ENCODE measurements around the gene DDI2. TPM values are rescaled to one million over a fixed set of nuclear protein-coding genes. Genes with fewer than 3 reads are reported as not detected.

Gene DDI2
- total RNA-seq = 58.7 TPM

DNA sequence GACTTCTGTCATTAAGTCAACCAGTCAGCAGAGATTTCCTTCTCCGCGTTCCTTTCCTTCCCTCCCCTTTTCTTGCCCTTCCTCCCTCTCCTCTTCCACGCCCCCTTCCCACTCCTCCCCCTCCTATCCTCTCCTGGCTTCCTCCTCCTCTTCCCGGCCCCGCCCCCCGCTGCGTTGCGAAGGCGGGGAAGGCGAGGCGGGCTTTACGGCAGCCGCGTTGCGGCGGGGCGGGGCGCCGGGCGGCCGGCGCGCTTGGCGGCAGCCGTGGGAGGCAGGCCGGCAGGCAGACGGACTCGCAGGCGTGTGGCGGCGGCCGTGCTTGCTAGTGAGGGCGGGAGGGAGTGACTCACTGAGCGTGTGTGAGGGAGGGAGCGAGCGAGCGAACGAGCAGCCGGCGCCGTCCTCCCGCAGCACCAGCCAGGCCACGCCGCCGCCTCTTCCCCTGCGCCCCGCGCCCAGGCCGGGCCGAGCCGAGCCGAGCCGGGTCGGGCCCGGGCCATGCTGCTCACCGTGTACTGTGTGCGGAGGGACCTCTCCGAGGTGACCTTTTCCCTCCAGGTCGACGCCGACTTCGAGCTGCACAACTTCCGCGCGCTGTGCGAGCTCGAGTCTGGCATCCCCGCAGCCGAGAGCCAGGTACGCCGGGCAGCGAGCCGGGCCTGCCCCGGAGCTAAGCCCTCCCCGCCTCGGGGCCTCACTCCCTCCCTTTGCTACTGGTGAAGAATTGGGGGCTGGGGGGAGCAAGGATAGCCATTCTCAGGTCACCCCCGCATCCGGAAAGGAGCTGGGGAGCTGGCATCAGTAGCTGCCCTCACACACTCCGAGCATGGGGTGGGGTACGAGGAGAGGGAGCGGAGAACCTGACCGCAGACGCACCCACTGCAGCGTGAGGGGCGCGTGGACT, at the start of gene DDI2:
Gene DDI2, plus strand, starts transcription at position 286 of the 904 bp plus-strand sequence. Its CDS starts 213 bp downstream, at position 499.

DNA sequence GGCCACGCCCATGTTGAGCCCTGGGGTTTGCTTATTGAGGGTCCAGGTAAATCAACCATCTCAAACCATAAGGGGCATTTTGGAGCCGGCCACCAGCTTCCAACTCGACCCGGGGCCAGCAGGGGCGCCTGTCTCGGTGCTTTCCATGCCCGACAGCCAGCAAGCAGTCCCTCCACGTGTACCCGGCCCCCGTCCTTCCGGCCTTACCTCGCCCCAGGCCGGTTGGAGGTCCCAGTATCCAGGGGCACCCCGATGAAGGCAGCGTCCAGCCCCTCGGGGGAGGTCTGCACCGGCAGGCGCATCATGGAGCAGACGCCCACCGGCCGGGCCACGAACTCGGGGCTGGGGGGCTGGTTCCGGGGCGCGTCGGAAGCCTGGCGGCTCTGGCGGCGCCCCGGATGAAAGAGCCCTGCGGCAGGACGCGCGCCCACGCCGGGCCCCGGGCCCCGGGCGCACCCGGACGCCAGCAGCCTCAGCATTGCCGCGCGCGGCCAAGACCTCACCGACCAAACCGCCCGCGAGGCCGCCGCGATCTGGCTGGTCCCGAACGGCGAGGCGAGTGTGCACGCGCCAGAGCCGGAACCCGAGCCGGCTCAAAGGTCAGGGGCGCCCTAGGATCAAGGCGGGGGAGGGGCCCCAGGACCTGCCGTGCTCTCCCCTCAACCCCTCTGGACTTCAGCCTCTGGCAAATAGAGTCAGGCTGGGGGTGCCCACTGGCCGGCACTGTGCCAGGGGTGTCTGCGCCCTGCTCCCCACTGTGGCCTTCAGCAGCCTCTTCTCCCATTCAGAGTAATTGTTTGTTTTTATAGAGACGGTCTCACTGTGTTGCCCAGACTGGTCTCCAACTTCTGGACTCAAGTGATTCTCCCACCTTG, 32.5 kb upstream of the DDI2 start, which contains the start of gene AGMAT:
Gene AGMAT, minus strand, starts transcription at position 563 of the 875 bp plus-strand sequence. Its CDS starts 84 bp downstream, at position 479.

DNA sequence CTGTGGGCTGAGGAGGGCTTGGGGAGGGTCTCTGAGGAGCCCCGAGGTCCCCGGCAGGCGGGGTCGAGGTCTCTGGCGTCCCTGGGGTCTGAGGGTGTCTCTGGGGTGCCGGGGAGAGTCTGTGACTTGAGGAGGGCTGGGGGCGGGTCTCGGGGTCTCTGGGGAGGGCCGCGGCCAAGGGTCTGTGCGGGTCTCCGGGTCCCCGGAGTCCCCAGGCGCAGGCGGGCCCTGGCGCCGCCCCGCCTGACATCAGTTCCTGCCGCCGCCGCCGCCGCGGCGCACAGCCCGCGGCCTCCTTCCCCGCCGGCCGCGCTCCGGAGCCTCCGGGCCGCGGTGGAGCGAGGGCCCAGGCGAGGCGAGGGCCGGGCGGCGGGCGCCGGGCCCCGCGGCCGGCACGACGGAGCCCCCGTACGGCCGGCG, 66.8 kb downstream of the DDI2 start, which contains the start of gene PLEKHM2:
Gene PLEKHM2, plus strand, starts transcription at position 279 of the 420 bp plus-strand sequence. CDS start 239 bp downstream, outside the sequence.

Other genes starting within 250 kb of the DDI2 start
- gene EFHD2, start 207.6 kb upstream of the DDI2 start, total RNA-seq = 19.4 TPM
- not detected for gene CTRC, start 179.0 kb upstream of the DDI2 start, total RNA-seq
- gene CELA2A, start 160.7 kb upstream of the DDI2 start, total RNA-seq = not detected
- gene CELA2B, start 141.4 kb upstream of the DDI2 start, total RNA-seq = not detected
- 13.2 TPM for gene CASP9, start 93.2 kb upstream of the DDI2 start, total RNA-seq
- gene DNAJC16, start 90.6 kb upstream of the DDI2 start, total RNA-seq = 32.6 TPM
- 1.2 TPM for gene AGMAT, start 32.4 kb upstream of the DDI2 start, total RNA-seq
- 47.2 TPM for gene PLEKHM2, start 66.9 kb downstream of the DDI2 start, total RNA-seq
- gene SLC25A34, start 118.8 kb downstream of the DDI2 start, total RNA-seq = 3.4 TPM
- not detected for gene TMEM82, start 125.0 kb downstream of the DDI2 start, total RNA-seq
- gene FBLIM1, start 141.3 kb downstream of the DDI2 start, total RNA-seq = 46.5 TPM
- gene UQCRHL, start 190.2 kb downstream of the DDI2 start, total RNA-seq = 1.1 TPM
- 115 TPM for gene SPEN, start 230.2 kb downstream of the DDI2 start, total RNA-seq

Data from camera-type eye (tissue), 1 donor.